VCaP (cell line): Measurements from ENCODE around the gene TRPM6.
"Not testable (repeated sequence)": the region's sequence is repeated elsewhere in the genome, so short reads cannot be mapped to it uniquely, and the experiment has no call there.

Source experiments
- H3K27ac ChIP-seq: fragments of 450-650 bp; 2 replicates; pipeline ENCODE4 v1.5.1; 2017
- CTCF ChIP-seq: fragments of 450-650 bp; conservative IDR thresholded peaks from 2 replicates; pipeline ENCODE4 v1.5.1; 2017; ENCODE audit warnings: mild to moderate bottlenecking, moderate library complexity

The TRPM6 gene

GRCh38 chr9:74907085-74907484 lies 19.4 kb upstream of the TRPM6 start:
- TF ChIP-seq CTCF = no peak
- H3K27ac ChIP-seq = no peak overlapping the region

- TF ChIP-seq CTCF = no peak
These were observed 13.3 kb upstream of the TRPM6 start for GRCh38 chr9:74901001-74901400.

GRCh38 chr9:74888449-74888848 lies 728 bp upstream of the TRPM6 start:
- not testable (repeated sequence) for H3K27ac ChIP-seq

More at GRCh38 chr9:74901001-74901400, 13.3 kb upstream of the TRPM6 start:
- H3K27ac ChIP-seq = peak overlapping the region; percentile 46; the same call in 1 of the 2 replicates

GRCh38 chr9:74887981-74888370 lies 255 bp upstream of the TRPM6 start:
- no peak for TF ChIP-seq CTCF

GRCh38 chr9:74876382-74876949 lies 11.3 kb downstream of the TRPM6 start:
- TF ChIP-seq CTCF = no peak
- no peak overlapping the region for H3K27ac ChIP-seq

More at GRCh38 chr9:74887981-74888370, 255 bp upstream of the TRPM6 start:
- peak overlapping the region; percentile 62; the same call in 1 of the 2 replicates for H3K27ac ChIP-seq

- H3K27ac ChIP-seq = no peak overlapping the region
- no peak for TF ChIP-seq CTCF
These were observed 12.1 kb downstream of the TRPM6 start for GRCh38 chr9:74875656-74876055.

- no peak overlapping the region for H3K27ac ChIP-seq
- no peak for TF ChIP-seq CTCF
These were observed 13.5 kb downstream of the TRPM6 start for GRCh38 chr9:74874220-74874619.

- TF ChIP-seq CTCF = no peak
- H3K27ac ChIP-seq = no peak overlapping the region
These were observed 15.0 kb downstream of the TRPM6 start for GRCh38 chr9:74872619-74873233.
